ENCODE measurements around the gene NDFIP2.

NDFIP2 gene

DNA sequence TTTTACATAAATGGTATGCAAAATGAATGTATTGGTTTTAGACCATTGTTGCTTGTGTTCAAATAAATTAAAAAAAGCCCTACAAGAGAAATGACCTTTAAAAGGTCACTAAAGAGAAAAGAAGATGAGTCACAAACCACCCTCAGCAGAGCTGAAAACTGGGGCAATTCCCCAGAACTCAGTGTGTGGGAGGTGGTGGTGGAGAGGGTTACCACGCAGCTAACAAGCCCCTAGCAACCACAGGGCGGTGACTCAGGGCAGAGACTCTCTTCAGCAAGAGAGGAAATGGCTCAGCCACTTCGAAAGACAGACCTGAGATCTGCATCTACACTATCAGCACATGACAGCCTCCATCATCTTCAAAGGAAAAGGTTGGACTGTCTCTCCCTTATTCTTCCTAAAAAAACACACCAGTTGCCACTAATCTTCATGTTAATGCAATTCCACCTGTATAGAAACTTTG is 29.4 kb upstream of the NDFIP2 start:
- no peaks in the 10 kb centered on the region for H3K36me3 ChIP-seq (ENCODE audit: insufficient read depth, low read length)
- H3K9ac ChIP-seq (ENCODE audit: low read depth, low read length), result no peak overlapping the region

DNA sequence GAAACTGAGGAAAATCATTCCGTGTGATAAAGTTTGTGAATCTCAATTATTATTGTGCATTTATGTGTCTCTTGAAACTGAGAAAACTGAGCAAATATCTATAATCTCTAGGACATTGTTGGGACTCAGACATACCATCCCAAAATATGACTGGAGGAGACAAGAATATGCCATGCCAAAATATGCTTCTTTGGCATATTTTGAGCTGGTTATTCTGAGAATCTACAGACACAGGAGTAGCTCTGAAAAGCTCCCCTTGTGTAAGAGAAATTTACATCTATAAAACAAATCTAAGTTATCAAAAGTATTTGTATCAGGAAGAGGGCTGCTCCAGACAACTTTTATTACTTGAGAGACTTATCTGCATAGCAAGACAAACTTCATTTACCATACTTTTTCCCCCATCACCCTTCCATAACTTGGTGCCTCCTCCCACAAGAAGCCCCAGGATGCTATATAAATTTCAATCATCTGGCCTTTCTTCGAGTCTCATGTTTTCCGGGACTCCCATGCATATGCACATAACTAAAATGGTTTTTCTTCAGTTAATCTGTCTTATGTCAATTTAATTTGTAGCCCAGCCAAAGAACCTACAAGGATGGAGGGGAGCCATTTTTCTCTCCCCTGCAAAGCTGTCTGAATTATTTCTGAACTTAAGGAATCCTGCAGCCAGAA is 28.6 kb upstream of the NDFIP2 start:
- Histone ChIP-seq H3K36me3 (ENCODE audit: insufficient read depth, low read length) (no peaks in the 10 kb centered on the region), H3K4me1 (ENCODE audit: insufficient read depth, low read length) (0 out of 2 replicates have a peak, but pooled peaks cover 6% of the 10 kb centered on the region), H3K9ac (ENCODE audit: low read depth, low read length) (no peak overlapping the region), H3K9me3 (ENCODE audit: control insufficient read depth, insufficient read depth, low read length) (no peaks in the 10 kb centered on the region)

More for the DNA sequence above, 29.4 kb upstream of the NDFIP2 start:
- Histone ChIP-seq H3K4me1 (ENCODE audit: insufficient read depth, low read length) (0 out of 2 replicates have a peak, but pooled peaks cover 6% of the 10 kb centered on the region), H3K9me3 (ENCODE audit: control insufficient read depth, insufficient read depth, low read length) (no peaks in the 10 kb centered on the region)

DNA sequence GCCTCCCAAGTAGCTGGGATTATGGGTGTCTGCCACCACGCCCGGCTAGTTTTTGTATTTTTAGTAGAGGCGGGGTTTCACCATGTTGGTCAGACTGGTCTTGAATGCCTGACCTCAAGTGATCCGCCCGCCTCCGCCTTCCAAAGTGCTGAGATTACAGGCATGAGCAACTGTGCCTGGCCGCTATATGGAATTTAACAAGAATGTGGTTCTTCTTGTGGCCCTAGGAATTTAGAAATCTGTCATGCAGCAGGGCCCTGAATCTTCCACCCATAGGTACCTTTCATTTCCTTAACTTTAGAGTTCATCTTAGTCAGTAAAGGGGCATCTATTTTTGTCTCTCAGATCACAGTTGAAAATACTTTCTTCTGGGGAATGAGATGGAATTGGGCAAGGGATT is 25.6 kb upstream of the NDFIP2 start:
- H3K36me3 ChIP-seq (ENCODE audit: insufficient read depth, low read length), result no peaks in the 10 kb centered on the region
- H3K9ac ChIP-seq (ENCODE audit: low read depth, low read length), result no peak overlapping the region
- no peaks in the 10 kb centered on the region for H3K9me3 ChIP-seq (ENCODE audit: control insufficient read depth, insufficient read depth, low read length)
- H3K4me1 ChIP-seq (ENCODE audit: insufficient read depth, low read length), result 0 out of 2 replicates have a peak, but pooled peaks cover 6% of the 10 kb centered on the region

DNA sequence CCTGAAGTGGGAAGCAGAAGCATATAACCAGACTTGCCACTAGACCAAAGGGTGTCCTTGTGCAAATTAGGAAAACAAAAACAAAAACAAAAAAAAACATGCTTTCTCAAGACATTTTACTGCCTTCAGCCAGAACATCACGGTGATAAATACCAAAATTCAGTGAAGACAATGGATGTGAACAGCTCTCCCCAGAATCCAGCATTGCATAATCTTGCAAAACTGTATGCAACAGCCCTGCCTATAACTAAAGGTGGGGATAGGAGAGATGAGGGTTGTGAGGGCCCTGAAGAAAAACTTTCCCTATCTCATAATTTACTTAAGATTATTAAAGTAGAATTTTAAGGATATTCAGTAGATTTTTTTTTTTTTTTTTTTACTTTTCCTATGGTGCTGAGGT is 24.9 kb upstream of the NDFIP2 start:
- 0 out of 2 replicates have a peak, but pooled peaks cover 6% of the 10 kb centered on the region for H3K4me1 ChIP-seq (ENCODE audit: insufficient read depth, low read length)
- no peaks in the 10 kb centered on the region for H3K36me3 ChIP-seq (ENCODE audit: insufficient read depth, low read length)
- H3K9me3 ChIP-seq (ENCODE audit: control insufficient read depth, insufficient read depth, low read length), result no peaks in the 10 kb centered on the region
- H3K9ac ChIP-seq (ENCODE audit: low read depth, low read length), result no peak overlapping the region

DNA sequence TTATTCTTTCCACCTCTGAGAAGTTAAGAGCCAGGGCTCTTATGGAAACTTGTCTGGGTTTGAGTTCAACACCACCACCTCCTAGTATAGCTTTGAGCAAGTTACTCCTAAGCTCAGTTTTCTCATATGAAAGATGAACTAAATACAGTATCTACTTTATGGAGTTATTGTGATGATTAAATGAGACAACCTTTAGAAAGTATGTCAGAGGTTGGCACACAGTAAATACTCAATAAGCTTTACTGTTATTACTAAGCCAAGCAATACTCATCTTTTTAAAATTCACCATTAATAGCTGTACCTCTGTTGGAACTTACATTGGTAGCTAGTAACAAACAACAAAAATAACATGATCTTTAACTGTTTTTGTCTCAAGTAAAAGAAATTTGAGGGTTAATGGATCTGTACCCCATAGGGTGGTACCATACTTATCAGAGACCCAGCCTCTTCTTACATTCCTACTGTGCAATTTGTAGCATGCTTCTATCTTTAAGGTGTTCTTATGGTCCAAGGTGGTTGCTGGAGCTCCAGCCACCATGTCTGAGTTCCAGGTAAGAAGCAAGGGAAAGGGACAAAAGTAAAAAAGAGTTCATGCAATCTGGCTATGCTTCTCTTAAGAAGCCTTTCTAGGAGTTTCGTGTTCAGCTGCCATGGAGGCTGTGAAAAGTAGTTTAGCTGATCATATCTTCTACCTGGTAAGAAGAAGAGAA is 24.1 kb upstream of the NDFIP2 start:
- Histone ChIP-seq H3K4me1 (ENCODE audit: insufficient read depth, low read length) (0 out of 2 replicates have a peak, but pooled peaks cover 4% of the 10 kb centered on the region), H3K9me3 (ENCODE audit: control insufficient read depth, insufficient read depth, low read length) (no peaks in the 10 kb centered on the region), H3K9ac (ENCODE audit: low read depth, low read length) (no peak overlapping the region), H3K36me3 (ENCODE audit: insufficient read depth, low read length) (no peaks in the 10 kb centered on the region)

DNA sequence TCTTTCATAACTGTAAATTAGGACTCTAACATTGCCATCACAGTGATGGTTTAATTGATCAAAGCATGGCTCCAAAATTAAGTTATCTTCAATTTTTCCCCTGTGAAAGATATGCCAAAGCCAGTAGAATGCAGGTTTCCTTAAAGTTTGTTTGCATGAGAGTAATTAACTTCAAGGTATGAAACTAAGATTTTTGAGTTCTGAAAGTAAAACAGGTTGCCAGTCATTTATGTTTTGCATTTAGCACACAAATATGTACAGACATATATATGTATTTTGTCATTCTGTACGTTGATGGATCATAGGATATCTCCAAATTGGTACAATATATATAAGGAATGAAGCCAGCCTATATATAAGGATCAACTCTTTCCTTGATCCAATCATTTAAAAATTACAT is 23.6 kb upstream of the NDFIP2 start:
- Histone ChIP-seq H3K4me1 (ENCODE audit: insufficient read depth, low read length) (no peaks in the 10 kb centered on the region), H3K9me3 (ENCODE audit: control insufficient read depth, insufficient read depth, low read length) (no peaks in the 10 kb centered on the region), H3K36me3 (ENCODE audit: insufficient read depth, low read length) (no peaks in the 10 kb centered on the region), H3K9ac (ENCODE audit: low read depth, low read length) (no peak overlapping the region)

DNA sequence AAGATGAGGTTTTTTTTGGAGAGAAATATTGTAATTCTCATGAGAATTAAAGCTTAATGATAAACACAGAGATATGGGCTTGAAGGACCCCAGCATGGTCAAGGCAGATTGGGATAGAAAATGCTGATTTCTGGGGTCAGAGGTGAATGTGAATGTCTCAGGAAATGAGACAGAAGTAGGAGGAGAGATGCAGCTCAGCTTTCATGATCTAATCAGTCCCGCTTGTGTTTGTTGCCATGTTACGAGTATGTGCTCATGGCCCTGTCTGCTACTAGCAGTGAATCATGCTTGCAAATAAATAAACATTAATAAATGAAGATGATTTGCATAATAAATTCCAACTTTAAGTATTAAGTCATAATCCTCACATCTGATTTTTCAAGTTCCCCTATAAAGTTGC is 23.0 kb upstream of the NDFIP2 start:
- no peak overlapping the region for H3K9ac ChIP-seq (ENCODE audit: low read depth, low read length)
- no peaks in the 10 kb centered on the region for H3K36me3 ChIP-seq (ENCODE audit: insufficient read depth, low read length)
- no peaks in the 10 kb centered on the region for H3K4me1 ChIP-seq (ENCODE audit: insufficient read depth, low read length)
- no peaks in the 10 kb centered on the region for H3K9me3 ChIP-seq (ENCODE audit: control insufficient read depth, insufficient read depth, low read length)

DNA sequence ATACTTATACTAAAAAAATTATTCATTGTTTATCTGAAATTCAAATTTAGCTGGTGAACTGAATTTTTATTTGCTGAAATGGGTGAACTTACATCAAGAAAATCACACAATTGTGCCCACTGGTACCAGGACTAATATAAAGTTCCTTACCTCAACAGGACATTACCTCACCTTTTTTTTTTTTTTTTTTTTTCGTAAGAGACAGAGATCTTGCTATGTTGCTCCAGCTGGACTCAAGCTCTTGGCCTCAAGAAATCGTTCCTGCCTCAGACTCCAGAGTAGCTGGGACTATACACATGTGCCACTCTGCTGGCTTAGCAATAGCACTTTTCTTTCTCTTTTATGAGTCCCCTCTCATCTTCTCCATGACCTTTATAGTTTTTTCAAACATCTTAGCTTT is 22.5 kb upstream of the NDFIP2 start:
- H3K9ac ChIP-seq (ENCODE audit: low read depth, low read length), result no peak overlapping the region
- no peaks in the 10 kb centered on the region for H3K36me3 ChIP-seq (ENCODE audit: insufficient read depth, low read length)
- H3K4me1 ChIP-seq (ENCODE audit: insufficient read depth, low read length), result no peaks in the 10 kb centered on the region
- no peaks in the 10 kb centered on the region for H3K9me3 ChIP-seq (ENCODE audit: control insufficient read depth, insufficient read depth, low read length)

DNA sequence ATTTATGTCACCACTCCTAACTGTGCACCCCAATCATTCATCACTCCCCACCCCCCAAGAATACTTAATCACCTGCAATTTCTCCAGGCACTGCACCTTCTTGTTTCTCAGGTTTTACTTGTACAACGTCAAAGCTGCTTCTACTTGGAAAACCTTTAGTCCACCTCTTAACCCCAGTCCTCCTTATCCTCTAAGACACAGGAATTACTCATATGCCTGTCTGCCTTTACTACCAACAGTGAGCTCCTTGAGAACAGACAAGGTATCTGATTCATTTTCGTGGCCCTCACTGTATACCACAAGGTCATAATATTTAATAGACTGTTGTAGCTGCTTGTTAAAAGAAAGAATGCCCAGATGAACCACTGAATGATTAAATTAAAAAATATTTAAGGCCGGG is 21.0 kb upstream of the NDFIP2 start:
- Histone ChIP-seq H3K9ac (ENCODE audit: low read depth, low read length) (no peak overlapping the region), H3K36me3 (ENCODE audit: insufficient read depth, low read length) (no peaks in the 10 kb centered on the region), H3K4me1 (ENCODE audit: insufficient read depth, low read length) (no peaks in the 10 kb centered on the region), H3K9me3 (ENCODE audit: control insufficient read depth, insufficient read depth, low read length) (no peaks in the 10 kb centered on the region)

DNA sequence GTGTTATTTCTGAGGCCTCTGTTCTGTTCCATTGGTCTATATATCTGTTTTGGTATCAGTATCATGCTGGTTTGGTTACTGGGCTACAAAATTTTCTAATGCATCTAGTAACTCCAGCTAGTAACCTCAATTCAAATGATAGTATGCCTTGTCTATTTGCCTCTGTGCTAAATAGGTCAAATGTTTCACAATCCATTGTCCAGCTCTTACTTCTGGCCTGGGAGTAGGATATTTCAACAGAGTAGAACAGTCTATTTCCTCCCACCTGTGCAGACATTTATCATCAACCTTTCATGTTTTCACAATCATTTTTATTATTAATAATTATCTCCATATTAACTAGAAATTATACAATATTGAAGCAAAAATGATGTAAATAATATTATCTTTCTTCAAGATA is 18.1 kb upstream of the NDFIP2 start:
- H3K4me1 ChIP-seq (ENCODE audit: insufficient read depth, low read length), result no peaks in the 10 kb centered on the region
- H3K36me3 ChIP-seq (ENCODE audit: insufficient read depth, low read length), result no peaks in the 10 kb centered on the region
- no peaks in the 10 kb centered on the region for H3K9me3 ChIP-seq (ENCODE audit: control insufficient read depth, insufficient read depth, low read length)
- no peak overlapping the region for H3K9ac ChIP-seq (ENCODE audit: low read depth, low read length)

DNA sequence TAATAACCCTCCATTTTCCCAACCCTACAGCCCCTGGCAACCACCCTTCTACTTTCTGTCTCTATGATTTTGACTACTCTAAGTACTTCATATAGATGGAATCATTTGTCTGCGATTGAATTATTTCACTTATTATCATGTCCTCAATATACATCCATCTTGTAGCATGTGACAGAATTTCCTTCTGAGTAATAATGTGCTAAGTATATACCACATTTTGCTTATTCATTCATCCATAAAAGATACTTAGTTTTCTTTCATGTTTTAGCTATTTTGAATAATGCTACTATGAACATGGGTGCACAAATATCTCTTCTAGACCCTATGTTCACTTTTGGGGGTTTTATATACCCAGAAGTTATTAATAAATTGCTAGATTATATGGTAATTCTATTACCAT is 17.4 kb upstream of the NDFIP2 start:
- Histone ChIP-seq H3K9me3 (ENCODE audit: control insufficient read depth, insufficient read depth, low read length) (no peaks in the 10 kb centered on the region), H3K36me3 (ENCODE audit: insufficient read depth, low read length) (no peaks in the 10 kb centered on the region), H3K9ac (ENCODE audit: low read depth, low read length) (no peak overlapping the region)

DNA sequence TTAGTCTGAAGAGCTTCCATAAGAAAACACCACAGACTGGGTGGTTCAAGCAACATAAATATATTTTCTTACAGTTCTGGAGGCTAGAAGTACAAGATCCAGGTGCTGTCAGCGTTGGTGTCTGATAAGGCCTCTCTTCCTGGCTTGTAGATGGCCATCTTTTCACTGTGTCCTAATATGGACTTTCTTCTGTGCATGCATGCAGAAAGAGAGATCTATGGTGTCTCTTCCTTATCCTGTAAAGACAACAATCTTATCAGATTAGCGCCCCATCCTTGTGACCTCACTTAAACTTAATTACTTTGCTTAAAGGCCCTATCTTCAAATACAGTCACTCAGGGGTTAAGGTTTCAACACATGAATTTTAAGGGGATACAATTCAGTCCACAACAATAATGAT is 14.1 kb upstream of the NDFIP2 start:
- H3K9ac ChIP-seq (ENCODE audit: low read depth, low read length), result no peak overlapping the region

More for the DNA sequence above, 17.4 kb upstream of the NDFIP2 start:
- H3K4me1 ChIP-seq (ENCODE audit: insufficient read depth, low read length), result no peaks in the 10 kb centered on the region

DNA sequence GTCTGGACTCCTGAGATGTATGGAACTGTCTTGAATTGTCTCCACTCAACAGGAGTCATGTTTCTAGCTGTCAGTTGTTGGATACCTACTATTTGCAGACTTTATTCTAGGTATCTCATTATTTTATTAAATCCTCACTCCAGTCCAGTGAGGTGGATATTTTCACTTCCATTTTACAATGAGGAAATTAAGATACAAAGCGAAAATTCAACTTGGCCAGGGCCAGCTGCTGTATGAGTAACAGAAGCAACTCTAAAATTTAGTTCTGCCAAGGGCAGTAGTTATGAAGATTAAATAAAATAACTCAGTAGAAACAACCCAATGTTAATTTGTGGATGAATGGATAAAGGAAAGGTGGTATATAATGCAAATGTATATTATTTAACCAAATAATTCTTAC is 12.6 kb upstream of the NDFIP2 start:
- Histone ChIP-seq H3K9me3 (ENCODE audit: control insufficient read depth, insufficient read depth, low read length) (no peaks in the 10 kb centered on the region), H3K4me1 (ENCODE audit: insufficient read depth, low read length) (no peaks in the 10 kb centered on the region), H3K9ac (ENCODE audit: low read depth, low read length) (no peak overlapping the region), H3K36me3 (ENCODE audit: insufficient read depth, low read length) (no peaks in the 10 kb centered on the region)

More for the DNA sequence above, 14.1 kb upstream of the NDFIP2 start:
- H3K9me3 ChIP-seq (ENCODE audit: control insufficient read depth, insufficient read depth, low read length), result no peaks in the 10 kb centered on the region
- no peaks in the 10 kb centered on the region for H3K4me1 ChIP-seq (ENCODE audit: insufficient read depth, low read length)
- no peaks in the 10 kb centered on the region for H3K36me3 ChIP-seq (ENCODE audit: insufficient read depth, low read length)

DNA sequence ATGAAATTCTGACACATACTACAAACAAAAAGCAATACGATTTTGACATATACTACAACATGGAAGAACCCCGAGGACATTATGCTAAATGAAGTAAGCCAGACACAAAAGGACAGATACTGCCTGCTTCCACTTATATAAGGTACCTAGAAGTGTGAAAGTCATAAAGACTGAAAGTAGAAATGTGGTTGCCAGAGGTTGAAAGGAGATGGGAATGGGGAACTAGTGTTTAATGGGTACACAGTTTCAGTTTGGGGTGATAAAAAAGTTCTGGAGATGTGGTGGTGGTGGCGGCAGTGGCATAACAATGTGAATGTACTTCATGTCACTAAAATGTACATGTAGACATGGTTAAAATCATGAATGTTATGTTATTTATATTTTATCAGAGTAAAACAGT is 12.1 kb upstream of the NDFIP2 start:
- Histone ChIP-seq H3K9ac (ENCODE audit: low read depth, low read length) (no peak overlapping the region), H3K36me3 (ENCODE audit: insufficient read depth, low read length) (no peaks in the 10 kb centered on the region), H3K9me3 (ENCODE audit: control insufficient read depth, insufficient read depth, low read length) (no peaks in the 10 kb centered on the region), H3K4me1 (ENCODE audit: insufficient read depth, low read length) (no peaks in the 10 kb centered on the region)

DNA sequence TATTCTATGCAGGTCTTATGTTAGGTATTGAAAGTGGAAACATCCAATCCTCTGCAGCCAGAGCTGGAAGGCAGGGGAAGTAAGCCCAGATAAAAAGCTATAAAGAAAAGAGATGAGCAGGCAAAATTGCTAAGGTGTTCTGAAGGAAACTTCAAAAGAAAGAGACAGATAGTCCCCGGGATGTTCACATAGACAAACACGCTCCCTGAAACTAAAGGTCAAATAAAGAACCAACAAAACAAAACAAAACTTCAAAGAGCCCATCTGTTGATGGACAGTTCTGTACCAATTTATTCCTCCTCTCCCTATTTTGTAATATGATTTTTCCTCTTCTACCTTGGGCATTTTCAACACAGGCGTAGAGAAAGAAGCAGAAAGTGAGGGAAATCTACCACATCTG is 11.3 kb upstream of the NDFIP2 start:
- H3K4me1 ChIP-seq (ENCODE audit: insufficient read depth, low read length), result no peaks in the 10 kb centered on the region
- no peaks in the 10 kb centered on the region for H3K36me3 ChIP-seq (ENCODE audit: insufficient read depth, low read length)
- H3K9me3 ChIP-seq (ENCODE audit: control insufficient read depth, insufficient read depth, low read length), result no peaks in the 10 kb centered on the region
- no peak overlapping the region for H3K9ac ChIP-seq (ENCODE audit: low read depth, low read length)

Measured in ES-I3 (cell line).